K562 (cell line): ENCODE data around the gene CPSF6. TPM values are rescaled to one million over a fixed set of nuclear protein-coding genes. Genes with fewer than 3 reads are reported as not detected.

Experiments used
- FOXM1 ChIP-seq, 2 experiments: fragments of 450-650 bp in 1 of 2; sonication (generic) in 1 of 2; formaldehyde crosslinking in 1 of 2; IDR thresholded peaks; 2 replicates each; pipeline versions ENCODE4 v1.6.1 to v1.9.0; 2017 to 2022; ENCODE audit warnings: low read depth in 2 of 2, mild to moderate bottlenecking in 2 of 2, missing genetic modification reagents in 1 of 2, moderate library complexity in 1 of 2
- NONO ChIP-seq, 2 experiments: fragments of 200-400 bp in 1 of 2; fragments of 450-650 bp in 1 of 2; formaldehyde crosslinking in 1 of 2; IDR thresholded peaks; 2 replicates each; pipeline ENCODE4 v1.6.1; 2017; ENCODE audit warnings: low read depth in 2 of 2, mild to moderate bottlenecking in 2 of 2, moderate library complexity in 2 of 2, low read length in 1 of 2
- SP1 ChIP-seq: sonication (generic); formaldehyde crosslinking; IDR thresholded peaks from 2 replicates; pipeline ENCODE4 v1.8.1; 2022; ENCODE audit warnings: mild to moderate bottlenecking, missing genetic modification reagents
- SREBF1 ChIP-seq: fragments of 150-350 bp; IDR thresholded peaks from 2 replicates; pipeline ENCODE4 v1.6.1; 2014; ENCODE audit warnings: antibody characterized with exemption, low read depth, low read length, borderline replicate concordance
- YBX1 ChIP-seq: fragments of 450-650 bp; IDR thresholded peaks from 2 replicates; pipeline ENCODE4 v1.7.1; 2016; ENCODE audit warnings: mild to moderate bottlenecking
- YY1 ChIP-seq, 3 experiments: IDR thresholded peaks; 2 replicates each; pipeline ENCODE4 v1.6.1; 2011; ENCODE audit warnings: low read length in 2 of 3, mild to moderate bottlenecking in 2 of 3, moderate library complexity in 2 of 3, borderline replicate concordance in 1 of 3, control low read depth in 1 of 3, low read depth in 1 of 3; ENCODE audit not compliant: insufficient read depth in 3 of 3, insufficient replicate concordance in 2 of 3, control insufficient read depth in 1 of 3, insufficient read length in 1 of 3; ENCODE audit errors: extremely low read depth in 1 of 3
- ZNF3 ChIP-seq: fragments of 250-450 bp; sonication (Bioruptor Pico); IDR thresholded peaks from 2 replicates; pipeline ENCODE4 v1.5.0; 2021; ENCODE audit warnings: mild to moderate bottlenecking, moderate library complexity
- polyA plus RNA-seq, 8 experiments: library from polyadenylated mRNA; depleted of rRNA in 4 of 8; stranded (reverse) in 5 of 8; unstranded in 3 of 8; fragments of >200 nt; fragmentation: Nextera tagmentation in 2 of 8; fragmentation: Illumina TruSeq in 1 of 8; extraction: Ambion mirVana in 2 of 8; extraction: Trizol in 1 of 8; gene quantifications; 2 replicates each; pipeline versions ENCODE4 v1.2.1 to v1.2.3, GENCODE V29; 2011 to 2014; ENCODE audit warnings: inconsistent platforms in 1 of 8, missing spikeins in 1 of 8
- total RNA-seq, 7 experiments: library from RNA; depleted of rRNA in 6 of 7; stranded (reverse); fragments of >200 nt in 6 of 7; fragmentation: Illumina TruSeq in 2 of 7; extraction: Trizol in 2 of 7; gene quantifications; 2 replicates each; pipeline versions ENCODE4 v1.2.1 to v1.2.3, GENCODE V29; 2011 to 2021; ENCODE audit warnings: low replicate concordance in 1 of 7
- TF ChIP-seq, protein P1 (sequence below), 2 experiments: fragments of 450-650 bp; formaldehyde crosslinking in 1 of 2; IDR thresholded peaks; 2 replicates each; pipeline versions ENCODE4 v1.4.0 to v1.6.1; 2014 to 2020; ENCODE audit warnings: mild to moderate bottlenecking in 2 of 2, borderline replicate concordance in 1 of 2, low read depth in 1 of 2
- TF ChIP-seq, protein P2 (sequence below): sonication (generic); formaldehyde crosslinking; IDR thresholded peaks from 2 replicates; pipeline ENCODE4 v1.8.1; 2023; ENCODE audit warnings: missing genetic modification reagents, mild to moderate bottlenecking, borderline replicate concordance
- TF ChIP-seq, protein P3 (sequence below): fragments of 250-450 bp; sonication (Bioruptor Pico); IDR thresholded peaks from 2 replicates; pipeline ENCODE4 v1.5.0; 2021

Gene CPSF6
- total and polyA plus RNA-seq, 9 of the 15 experiments (the other 6 are each of a cell fraction or from before 2014, with no cell fraction given), result 34.3 to 129 (median 77.8) TPM

DNA sequence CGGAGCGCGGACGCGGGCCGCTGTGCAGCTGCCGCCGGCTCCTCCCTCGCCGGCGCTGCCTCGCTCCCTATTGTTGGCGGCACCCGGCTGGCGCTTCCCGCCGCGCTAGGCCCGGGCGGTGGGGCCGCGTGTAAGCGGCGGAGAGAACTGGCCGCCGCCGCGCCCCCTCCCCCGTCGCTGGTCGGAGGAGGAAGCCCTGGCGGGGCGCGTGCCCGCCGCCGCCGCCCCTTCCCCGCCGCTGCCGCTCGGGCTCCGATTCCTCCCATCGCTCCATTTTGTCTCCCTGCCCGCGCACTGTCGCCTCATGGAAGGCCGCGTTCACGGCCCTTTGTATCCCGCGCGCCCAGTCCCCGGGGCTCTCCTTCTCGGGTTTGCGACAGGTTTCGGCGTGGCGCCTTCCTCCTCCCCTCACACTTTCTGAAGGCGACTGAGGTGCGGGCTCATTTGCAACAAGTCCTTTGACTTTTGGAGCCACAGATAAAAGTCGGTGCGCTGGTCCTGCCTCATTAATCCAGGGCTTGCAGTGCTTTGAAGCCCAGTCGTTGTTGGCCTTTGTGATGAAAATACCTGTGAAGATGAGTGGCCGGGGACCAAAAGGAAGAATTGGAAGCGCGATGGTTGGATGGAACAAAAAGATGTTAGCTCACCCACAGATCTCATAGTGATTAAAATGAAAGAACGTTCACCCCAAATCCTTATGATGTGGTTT is 707 bp downstream of the CPSF6 start (continued):
- TF ChIP-seq, protein P1, sequence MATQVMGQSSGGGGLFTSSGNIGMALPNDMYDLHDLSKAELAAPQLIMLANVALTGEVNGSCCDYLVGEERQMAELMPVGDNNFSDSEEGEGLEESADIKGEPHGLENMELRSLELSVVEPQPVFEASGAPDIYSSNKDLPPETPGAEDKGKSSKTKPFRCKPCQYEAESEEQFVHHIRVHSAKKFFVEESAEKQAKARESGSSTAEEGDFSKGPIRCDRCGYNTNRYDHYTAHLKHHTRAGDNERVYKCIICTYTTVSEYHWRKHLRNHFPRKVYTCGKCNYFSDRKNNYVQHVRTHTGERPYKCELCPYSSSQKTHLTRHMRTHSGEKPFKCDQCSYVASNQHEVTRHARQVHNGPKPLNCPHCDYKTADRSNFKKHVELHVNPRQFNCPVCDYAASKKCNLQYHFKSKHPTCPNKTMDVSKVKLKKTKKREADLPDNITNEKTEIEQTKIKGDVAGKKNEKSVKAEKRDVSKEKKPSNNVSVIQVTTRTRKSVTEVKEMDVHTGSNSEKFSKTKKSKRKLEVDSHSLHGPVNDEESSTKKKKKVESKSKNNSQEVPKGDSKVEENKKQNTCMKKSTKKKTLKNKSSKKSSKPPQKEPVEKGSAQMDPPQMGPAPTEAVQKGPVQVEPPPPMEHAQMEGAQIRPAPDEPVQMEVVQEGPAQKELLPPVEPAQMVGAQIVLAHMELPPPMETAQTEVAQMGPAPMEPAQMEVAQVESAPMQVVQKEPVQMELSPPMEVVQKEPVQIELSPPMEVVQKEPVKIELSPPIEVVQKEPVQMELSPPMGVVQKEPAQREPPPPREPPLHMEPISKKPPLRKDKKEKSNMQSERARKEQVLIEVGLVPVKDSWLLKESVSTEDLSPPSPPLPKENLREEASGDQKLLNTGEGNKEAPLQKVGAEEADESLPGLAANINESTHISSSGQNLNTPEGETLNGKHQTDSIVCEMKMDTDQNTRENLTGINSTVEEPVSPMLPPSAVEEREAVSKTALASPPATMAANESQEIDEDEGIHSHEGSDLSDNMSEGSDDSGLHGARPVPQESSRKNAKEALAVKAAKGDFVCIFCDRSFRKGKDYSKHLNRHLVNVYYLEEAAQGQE (IDR thresholded peaks at IDR 0.05; ENCODE audit: borderline replicate concordance), result peak; percentile 15; the same call in 1 of the 2 replicates
- TF ChIP-seq, protein P1 (CRISPR knock-in tag; IDR thresholded peaks at IDR 0.05; ENCODE audit: low read depth), result no peak; the same call in 1 of the 2 replicates
- TF ChIP-seq NONO (IDR thresholded peaks at IDR 0.05; ENCODE audit: low read depth in 2 of 2, low read length in 1 of 2) (0 out of 4 replicates have a peak, but pooled peaks of 1 of the 2 experiments have one; percentile 53), YY1 (IDR thresholded peaks at IDR 0.05; ENCODE audit: borderline replicate concordance in 1 of 3, control insufficient read depth in 1 of 3, extremely low read depth in 1 of 3, insufficient read depth in 3 of 3, insufficient read length in 1 of 3, insufficient replicate concordance in 2 of 3, low read depth in 1 of 3, low read length in 2 of 3) (peak in 1 of 3 experiments; percentile 57), FOXM1 (IDR thresholded peaks at IDR 0.05; ENCODE audit: low read depth) (no peak), FOXM1 (CRISPR knock-in tag; IDR thresholded peaks at IDR 0.05; ENCODE audit: low read depth) (peak; percentile 62; the same call in 1 of the 2 replicates), SP1 (no peak), YBX1 (no peak), SREBF1 (no peak), ZNF3 (CRISPR knock-in tag) (no peak)
- TF ChIP-seq, protein P2, sequence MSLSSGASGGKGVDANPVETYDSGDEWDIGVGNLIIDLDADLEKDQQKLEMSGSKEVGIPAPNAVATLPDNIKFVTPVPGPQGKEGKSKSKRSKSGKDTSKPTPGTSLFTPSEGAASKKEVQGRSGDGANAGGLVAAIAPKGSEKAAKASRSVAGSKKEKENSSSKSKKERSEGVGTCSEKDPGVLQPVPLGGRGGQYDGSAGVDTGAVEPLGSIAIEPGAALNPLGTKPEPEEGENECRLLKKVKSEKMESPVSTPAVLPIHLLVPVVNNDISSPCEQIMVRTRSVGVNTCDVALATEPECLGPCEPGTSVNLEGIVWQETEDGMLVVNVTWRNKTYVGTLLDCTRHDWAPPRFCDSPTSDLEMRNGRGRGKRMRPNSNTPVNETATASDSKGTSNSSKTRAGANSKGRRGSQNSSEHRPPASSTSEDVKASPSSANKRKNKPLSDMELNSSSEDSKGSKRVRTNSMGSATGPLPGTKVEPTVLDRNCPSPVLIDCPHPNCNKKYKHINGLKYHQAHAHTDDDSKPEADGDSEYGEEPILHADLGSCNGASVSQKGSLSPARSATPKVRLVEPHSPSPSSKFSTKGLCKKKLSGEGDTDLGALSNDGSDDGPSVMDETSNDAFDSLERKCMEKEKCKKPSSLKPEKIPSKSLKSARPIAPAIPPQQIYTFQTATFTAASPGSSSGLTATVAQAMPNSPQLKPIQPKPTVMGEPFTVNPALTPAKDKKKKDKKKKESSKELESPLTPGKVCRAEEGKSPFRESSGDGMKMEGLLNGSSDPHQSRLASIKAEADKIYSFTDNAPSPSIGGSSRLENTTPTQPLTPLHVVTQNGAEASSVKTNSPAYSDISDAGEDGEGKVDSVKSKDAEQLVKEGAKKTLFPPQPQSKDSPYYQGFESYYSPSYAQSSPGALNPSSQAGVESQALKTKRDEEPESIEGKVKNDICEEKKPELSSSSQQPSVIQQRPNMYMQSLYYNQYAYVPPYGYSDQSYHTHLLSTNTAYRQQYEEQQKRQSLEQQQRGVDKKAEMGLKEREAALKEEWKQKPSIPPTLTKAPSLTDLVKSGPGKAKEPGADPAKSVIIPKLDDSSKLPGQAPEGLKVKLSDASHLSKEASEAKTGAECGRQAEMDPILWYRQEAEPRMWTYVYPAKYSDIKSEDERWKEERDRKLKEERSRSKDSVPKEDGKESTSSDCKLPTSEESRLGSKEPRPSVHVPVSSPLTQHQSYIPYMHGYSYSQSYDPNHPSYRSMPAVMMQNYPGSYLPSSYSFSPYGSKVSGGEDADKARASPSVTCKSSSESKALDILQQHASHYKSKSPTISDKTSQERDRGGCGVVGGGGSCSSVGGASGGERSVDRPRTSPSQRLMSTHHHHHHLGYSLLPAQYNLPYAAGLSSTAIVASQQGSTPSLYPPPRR (CRISPR knock-in tag), result peak; percentile 45; the same call in 1 of the 2 replicates
- TF ChIP-seq, protein P3, sequence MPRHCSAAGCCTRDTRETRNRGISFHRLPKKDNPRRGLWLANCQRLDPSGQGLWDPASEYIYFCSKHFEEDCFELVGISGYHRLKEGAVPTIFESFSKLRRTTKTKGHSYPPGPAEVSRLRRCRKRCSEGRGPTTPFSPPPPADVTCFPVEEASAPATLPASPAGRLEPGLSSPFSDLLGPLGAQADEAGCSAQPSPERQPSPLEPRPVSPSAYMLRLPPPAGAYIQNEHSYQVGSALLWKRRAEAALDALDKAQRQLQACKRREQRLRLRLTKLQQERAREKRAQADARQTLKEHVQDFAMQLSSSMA (CRISPR knock-in tag), result 0 out of 2 replicates have a peak, but pooled peaks have one; percentile 2
